Endodermal cell (in vitro differentiated cells): ENCODE results near the gene LIPC. TPM values are rescaled to one million over a fixed set of nuclear protein-coding genes. Genes with fewer than 3 reads are reported as not detected.

Source experiments
- DNase-seq: peaks from one replicate; pipeline ENCODE4 v3.0.0-alpha.2; 2017
- H3K27ac ChIP-seq: 2 replicates; pipeline ENCODE4 v1.5.1; 2013; ENCODE audit warnings: mild to moderate bottlenecking, low read depth, low read length, moderate library complexity
- H3K27me3 ChIP-seq: 2 replicates; pipeline ENCODE4 v1.6.1; 2013; ENCODE audit warnings: mild to moderate bottlenecking, low read length, moderate library complexity; ENCODE audit not compliant: insufficient read depth, control insufficient read depth, poor library complexity, severe bottlenecking
- H3K36me3 ChIP-seq: 2 replicates; pipeline ENCODE4 v1.7.0; 2013; ENCODE audit warnings: mild to moderate bottlenecking, low read length, moderate library complexity; ENCODE audit not compliant: control insufficient read depth, insufficient read depth
- H3K4me1 ChIP-seq: one replicate; pipeline ENCODE4 v1.7.0; 2013; ENCODE audit warnings: low read length; ENCODE audit not compliant: control insufficient read depth, insufficient read depth
- H3K4me3 ChIP-seq: 2 replicates; pipeline ENCODE4 v1.5.1; 2013; ENCODE audit warnings: mild to moderate bottlenecking, low read length, moderate library complexity
- H3K9ac ChIP-seq: 2 replicates; pipeline ENCODE4 v1.6.1; 2013; ENCODE audit warnings: mild to moderate bottlenecking, low read length, moderate library complexity; ENCODE audit not compliant: poor library complexity, severe bottlenecking; ENCODE audit errors: extremely low read depth
- H3K9me3 ChIP-seq: 2 replicates; pipeline ENCODE4 v1.6.1; 2013; ENCODE audit warnings: mild to moderate bottlenecking, low read length, moderate library complexity; ENCODE audit not compliant: control insufficient read depth
- H3K27ac Mint-ChIP-seq: 2 replicates; pipeline ENCODE4 v1.8.0; 2020; ENCODE audit warnings: mixed read lengths
- H3K27me3 Mint-ChIP-seq: 2 replicates; pipeline ENCODE4 v1.8.0; 2021; ENCODE audit warnings: mild to moderate bottlenecking, mixed read lengths; ENCODE audit not compliant: insufficient read depth
- H3K36me3 Mint-ChIP-seq: 2 replicates; pipeline ENCODE4 v1.8.0; 2020; ENCODE audit warnings: low read depth, mixed read lengths
- H3K4me1 Mint-ChIP-seq: 2 replicates; pipeline ENCODE4 v1.8.0; 2020; ENCODE audit warnings: mixed read lengths
- H3K4me3 Mint-ChIP-seq: 2 replicates; pipeline ENCODE4 v1.8.0; 2020; ENCODE audit warnings: mild to moderate bottlenecking, moderate library complexity, mixed read lengths
- H3K9me3 Mint-ChIP-seq: 2 replicates; pipeline ENCODE4 v1.8.0; 2020; ENCODE audit warnings: mild to moderate bottlenecking, mixed read lengths
- CTCF ChIP-seq: fragments of 200-600 bp; sonication (generic); conservative IDR thresholded peaks from 2 replicates; pipeline ENCODE4 v1.5.0; 2021; ENCODE audit warnings: antibody characterized with exemption, mild to moderate bottlenecking
- WGBS, 2 experiments: methylation state at CpG; one replicate each; pipeline versions ENCODE4 v1.1.5 to v1.1.7; 2013; ENCODE audit warnings: missing lambda C conversion rate in 2 of 2, mixed read lengths in 1 of 2; ENCODE audit not compliant: insufficient coverage in 1 of 2, insufficient read length in 1 of 2; 5-methylcytosine and 5-hydroxymethylcytosine counted together
- total RNA-seq, 2 donors: library from RNA; stranded (reverse); fragmentation: NEBNext Ultra II Directional in 1 of 2; extraction: Animal tissue kit (Norgen Biotek cat#: 25700) in 1 of 2; gene quantifications; 2 replicates in 1 of 2; 3 replicates in 1 of 2; pipeline ENCODE4 v1.2.1, GENCODE V29; 2021

Gene LIPC
- total RNA-seq, 2 donors from 2014 or later = not detected

GRCh38 chr15:58401991-58402649 is 29.7 kb upstream of the LIPC start:
- H3K4me3 ChIP-seq = no peak overlapping the region
- no peaks in the 10 kb centered on the region for H3K4me1 ChIP-seq
- Mint-ChIP-seq H3K27ac (no peak overlapping the region), H3K4me1 (peaks cover 8% of the 10 kb centered on the region), H3K4me3 (no peak overlapping the region), H3K36me3 (no peaks in the 10 kb centered on the region), H3K9me3 (no peaks in the 10 kb centered on the region), H3K27me3 (no peaks in the 10 kb centered on the region)
- H3K36me3 ChIP-seq = no peaks in the 10 kb centered on the region
- H3K9ac ChIP-seq = no peak overlapping the region
- no peak for TF ChIP-seq CTCF
- no peaks in the 10 kb centered on the region for H3K9me3 ChIP-seq
- WGBS, 2 experiments = 88 to 97% methylated on average over 6 to 8 of the region's 8 CpGs
- no peak overlapping the region for H3K27ac ChIP-seq
- H3K27me3 ChIP-seq = no peaks in the 10 kb centered on the region
- DNase-seq = no peak

- H3K9me3 ChIP-seq = no peaks in the 10 kb centered on the region
- Mint-ChIP-seq H3K36me3 (no peaks in the 10 kb centered on the region), H3K4me3 (no peak overlapping the region), H3K4me1 (peaks cover 7% of the 10 kb centered on the region), H3K9me3 (no peaks in the 10 kb centered on the region), H3K27ac (no peak overlapping the region), H3K27me3 (no peaks in the 10 kb centered on the region)
- H3K4me3 ChIP-seq = no peak overlapping the region
- H3K27ac ChIP-seq = no peak overlapping the region
- 97% methylated on average over 4 of the region's 4 CpGs; no CpG with 5 or more reads in 1 of the 2 experiments for WGBS, 2 experiments
- H3K4me1 ChIP-seq = no peaks in the 10 kb centered on the region
- no peak for TF ChIP-seq CTCF
- H3K9ac ChIP-seq = no peak overlapping the region
- H3K36me3 ChIP-seq = no peaks in the 10 kb centered on the region
- no peak for DNase-seq
- H3K27me3 ChIP-seq = no peaks in the 10 kb centered on the region
These were observed 28.2 kb upstream of the LIPC start for GRCh38 chr15:58403581-58403980.

GRCh38 chr15:58404020-58404419 is 27.8 kb upstream of the LIPC start:
- Mint-ChIP-seq H3K27me3 (no peaks in the 10 kb centered on the region), H3K27ac (no peak overlapping the region), H3K4me1 (peaks cover 7% of the 10 kb centered on the region), H3K36me3 (no peaks in the 10 kb centered on the region), H3K9me3 (no peaks in the 10 kb centered on the region), H3K4me3 (no peak overlapping the region)
- no peak for DNase-seq
- TF ChIP-seq CTCF = no peak
- WGBS, 2 experiments = 93 to 96% methylated on average over 5 of the region's 5 CpGs
- no peaks in the 10 kb centered on the region for H3K9me3 ChIP-seq
- no peaks in the 10 kb centered on the region for H3K36me3 ChIP-seq
- H3K27me3 ChIP-seq = no peaks in the 10 kb centered on the region
- no peak overlapping the region for H3K27ac ChIP-seq
- H3K9ac ChIP-seq = no peak overlapping the region
- H3K4me3 ChIP-seq = no peak overlapping the region
- H3K4me1 ChIP-seq = no peaks in the 10 kb centered on the region
